Memory B cell (primary cell): Measurements from ENCODE around the gene RPL19.

ENCODE experiments used
- ATAC-seq: fragments of 150-1000 bp; cut with Tn5 transposase; 2 replicates; pipeline ENCODE4 v1.10.0; 2021; ENCODE audit warnings: low read depth, mild to moderate bottlenecking, moderate library complexity
- DNase-seq, 2 donors: peaks; one replicate each; pipeline ENCODE4 v3.0.0; 2022; ENCODE audit warnings: low spot score in 2 of 2
- H3K27ac Mint-ChIP-seq: one replicate; pipeline ENCODE4 v1.8.0; 2022; ENCODE audit warnings: mild to moderate bottlenecking, moderate library complexity, mixed read lengths
- H3K27me3 Mint-ChIP-seq: one replicate; pipeline ENCODE4 v1.8.0; 2022; ENCODE audit warnings: mixed read lengths
- H3K36me3 Mint-ChIP-seq: one replicate; pipeline ENCODE4 v1.8.0; 2022; ENCODE audit warnings: mild to moderate bottlenecking, mixed read lengths
- H3K4me1 Mint-ChIP-seq: one replicate; pipeline ENCODE4 v1.8.0; 2022; ENCODE audit warnings: mixed read lengths
- H3K4me3 Mint-ChIP-seq: one replicate; pipeline ENCODE4 v1.8.0; 2022; ENCODE audit warnings: mild to moderate bottlenecking, moderate library complexity, mixed read lengths
- H3K9me3 Mint-ChIP-seq: one replicate; pipeline ENCODE4 v1.8.0; 2022; ENCODE audit warnings: mixed read lengths

Gene RPL19

DNA sequence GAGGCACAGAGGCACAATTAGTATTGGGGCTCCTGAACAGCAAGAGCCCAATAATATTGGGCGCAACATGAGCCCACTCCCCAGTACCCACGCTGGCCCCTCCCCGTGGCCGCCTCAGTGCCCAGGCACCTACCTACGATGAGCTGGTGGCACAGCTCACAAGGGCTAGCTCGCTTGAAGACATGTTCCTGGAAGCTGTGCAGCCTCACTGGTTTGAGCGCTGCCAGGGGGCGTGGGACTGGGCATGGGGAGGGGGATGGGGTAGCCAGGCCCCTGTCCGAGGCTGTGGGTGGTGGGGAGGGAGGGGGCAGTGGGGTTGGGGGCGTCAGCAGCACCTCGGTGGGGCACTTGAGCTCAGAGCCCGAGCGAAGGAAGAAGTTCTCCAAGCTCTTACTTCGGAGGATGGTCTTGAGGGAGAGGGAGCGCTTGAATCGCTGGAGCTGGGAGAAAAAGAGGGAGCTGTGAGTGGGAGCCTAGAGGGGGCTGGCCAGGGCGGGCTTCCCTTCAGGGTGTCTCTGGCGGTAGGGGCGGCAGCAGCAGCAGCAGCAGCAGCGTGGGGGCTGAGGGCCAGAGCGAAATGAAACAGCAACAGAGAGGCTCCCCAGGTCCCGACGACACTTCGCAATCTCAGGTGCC lies 17.8 kb downstream of the RPL19 start:
- no peaks in the 10 kb centered on the region for H3K36me3 Mint-ChIP-seq
- H3K27me3 Mint-ChIP-seq, result peaks cover 26% of the 10 kb centered on the region
- H3K4me1 Mint-ChIP-seq, result peaks cover 2% of the 10 kb centered on the region
- ATAC-seq, result no peak
- H3K9me3 Mint-ChIP-seq, result no peaks in the 10 kb centered on the region
- H3K27ac Mint-ChIP-seq, result no peak overlapping the region
- no peak for DNase-seq
- no peak overlapping the region for H3K4me3 Mint-ChIP-seq

DNA sequence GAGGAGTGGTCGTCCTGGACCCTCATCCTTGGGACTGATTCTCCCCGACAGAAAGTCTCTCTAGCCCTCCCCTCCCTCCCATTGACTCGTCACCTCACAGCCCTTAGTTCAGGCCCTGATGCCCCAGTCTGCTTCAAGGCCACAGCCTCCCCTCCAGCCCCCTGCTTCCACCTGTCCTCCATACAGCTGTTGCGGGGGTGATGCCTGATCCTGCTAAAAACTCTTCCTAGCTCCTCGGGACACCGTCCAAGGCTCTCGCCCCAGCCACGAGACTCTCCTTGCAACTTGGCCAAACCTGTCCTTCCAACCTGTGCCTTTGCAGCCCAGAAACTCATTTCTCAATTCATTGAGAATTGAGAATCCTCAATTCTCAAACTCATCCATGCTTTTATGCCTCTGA lies 18.8 kb downstream of the RPL19 start:
- H3K27ac Mint-ChIP-seq, result no peak overlapping the region
- H3K9me3 Mint-ChIP-seq, result no peaks in the 10 kb centered on the region
- H3K36me3 Mint-ChIP-seq, result no peaks in the 10 kb centered on the region
- ATAC-seq, result no peak
- no peak overlapping the region for H3K4me3 Mint-ChIP-seq
- peaks cover 23% of the 10 kb centered on the region for H3K27me3 Mint-ChIP-seq
- H3K4me1 Mint-ChIP-seq, result peaks cover 3% of the 10 kb centered on the region
- no peak for DNase-seq

DNA sequence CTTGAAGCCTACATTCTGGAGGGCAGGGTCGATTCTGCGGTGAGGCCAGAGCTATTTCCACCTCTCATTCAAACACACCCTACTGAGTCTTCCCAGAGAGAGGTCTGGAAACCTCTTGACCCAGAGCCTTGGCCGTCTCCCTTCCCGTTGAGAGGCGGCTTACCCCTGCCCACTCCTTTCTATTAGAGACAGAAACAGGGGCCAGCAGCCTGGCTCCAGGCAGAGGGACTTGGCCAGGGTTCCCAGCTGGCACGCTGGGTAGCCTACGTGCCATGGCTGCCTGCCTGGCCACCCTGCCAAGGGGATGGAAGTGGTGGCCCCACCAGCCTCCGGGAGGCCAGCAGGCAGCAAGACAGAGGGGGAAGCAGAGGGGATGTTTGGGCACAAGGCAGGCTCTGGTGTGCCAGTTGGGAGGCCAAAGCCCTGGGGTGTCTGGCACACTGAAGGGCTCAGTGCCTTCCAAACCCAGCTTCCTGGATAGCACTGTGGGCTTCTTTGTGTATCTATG lies 19.6 kb downstream of the RPL19 start:
- H3K27ac Mint-ChIP-seq, result no peak overlapping the region
- H3K4me1 Mint-ChIP-seq, result peaks cover 6% of the 10 kb centered on the region
- DNase-seq (no peak), ATAC-seq (no peak)
- no peak overlapping the region for H3K4me3 Mint-ChIP-seq
- peaks cover 23% of the 10 kb centered on the region for H3K27me3 Mint-ChIP-seq
- H3K9me3 Mint-ChIP-seq, result no peaks in the 10 kb centered on the region
- no peaks in the 10 kb centered on the region for H3K36me3 Mint-ChIP-seq

DNA sequence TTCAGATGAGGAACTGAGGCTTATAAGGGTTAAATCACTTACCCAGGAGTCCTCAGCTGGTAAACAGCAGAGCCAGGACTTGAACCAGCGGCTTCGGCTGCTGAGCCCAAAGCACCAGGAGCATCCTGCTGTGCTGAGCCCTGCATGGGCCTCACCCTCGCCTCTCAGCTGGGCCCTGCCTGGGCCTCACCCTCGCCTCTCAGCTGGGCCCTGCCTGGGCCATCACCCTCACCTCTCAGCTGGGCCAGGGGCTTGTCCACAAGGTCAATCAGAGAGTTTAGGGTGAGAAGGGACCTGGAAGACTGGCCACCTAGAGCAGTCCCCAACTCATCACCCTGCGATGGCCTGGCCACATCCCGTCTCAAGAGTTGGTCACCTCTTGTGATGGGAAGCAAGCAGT lies 21.5 kb downstream of the RPL19 start:
- peaks cover 14% of the 10 kb centered on the region for H3K4me1 Mint-ChIP-seq
- no peak overlapping the region for H3K4me3 Mint-ChIP-seq
- H3K27ac Mint-ChIP-seq, result no peak overlapping the region
- H3K27me3 Mint-ChIP-seq, result peaks cover 18% of the 10 kb centered on the region
- DNase-seq (no peak), ATAC-seq (no peak)
- H3K36me3 Mint-ChIP-seq, result no peaks in the 10 kb centered on the region
- no peaks in the 10 kb centered on the region for H3K9me3 Mint-ChIP-seq

- no peak for ATAC-seq
- no peak overlapping the region for H3K27ac Mint-ChIP-seq
- H3K4me3 Mint-ChIP-seq, result no peak overlapping the region
- peaks cover 17% of the 10 kb centered on the region for H3K27me3 Mint-ChIP-seq
- H3K36me3 Mint-ChIP-seq, result no peaks in the 10 kb centered on the region
- no peaks in the 10 kb centered on the region for H3K9me3 Mint-ChIP-seq
- peaks cover 14% of the 10 kb centered on the region for H3K4me1 Mint-ChIP-seq
- no peak for DNase-seq
Observed at GRCh38 chr17:39222151-39222550, 22.1 kb downstream of the RPL19 start.

DNA sequence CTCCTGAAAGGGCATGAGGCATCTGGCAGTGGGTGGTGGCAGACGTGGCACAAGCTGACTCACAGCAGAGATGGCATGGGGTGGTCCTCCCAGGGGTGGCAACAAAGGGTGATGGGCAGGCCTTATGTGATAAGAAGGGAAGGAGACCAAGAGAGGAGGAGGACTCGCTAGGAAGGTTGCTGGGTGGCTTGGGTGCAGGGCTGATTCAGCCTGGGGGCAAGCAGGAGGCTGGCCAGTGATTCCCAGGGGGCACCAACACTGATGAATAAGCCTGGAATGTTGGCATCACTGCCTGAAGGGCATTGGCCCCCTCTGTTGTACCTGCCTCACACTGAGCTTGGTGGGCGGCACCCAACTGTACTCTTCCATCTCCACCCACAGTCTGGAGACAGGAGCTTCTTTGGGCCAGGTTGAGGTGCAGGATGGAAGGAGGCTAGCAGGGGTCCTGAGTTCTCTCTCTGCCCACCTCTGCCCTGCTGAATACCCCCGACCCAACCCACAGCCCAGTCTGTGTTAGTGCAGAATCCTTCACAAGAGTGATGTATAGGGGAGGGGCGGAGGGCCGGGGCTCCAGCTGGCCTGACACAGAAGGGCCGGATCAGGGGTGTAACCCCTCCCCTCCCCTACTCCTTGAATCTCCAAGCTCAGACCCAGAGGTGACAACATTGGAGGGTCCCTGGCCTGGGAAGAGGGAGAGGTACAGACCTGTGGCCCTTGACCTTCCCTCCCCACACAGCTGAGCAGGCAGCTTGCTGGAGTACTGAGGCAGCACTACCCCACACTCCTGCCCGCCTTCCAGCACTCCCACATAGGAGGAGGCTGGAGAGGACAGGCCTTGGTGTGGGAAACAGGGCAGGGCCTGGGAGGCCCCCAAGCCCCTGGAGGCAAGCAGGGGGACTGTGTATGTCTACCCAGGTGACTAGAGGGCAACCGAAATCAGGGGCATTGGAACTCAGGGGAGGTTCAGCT lies 23.1 kb downstream of the RPL19 start:
- Mint-ChIP-seq H3K27me3 (peaks cover 24% of the 10 kb centered on the region), H3K4me3 (no peak overlapping the region), H3K27ac (no peak overlapping the region), H3K9me3 (no peaks in the 10 kb centered on the region), H3K4me1 (peaks cover 14% of the 10 kb centered on the region), H3K36me3 (no peaks in the 10 kb centered on the region)
- DNase-seq, result no peak
- ATAC-seq, result no peak

DNA sequence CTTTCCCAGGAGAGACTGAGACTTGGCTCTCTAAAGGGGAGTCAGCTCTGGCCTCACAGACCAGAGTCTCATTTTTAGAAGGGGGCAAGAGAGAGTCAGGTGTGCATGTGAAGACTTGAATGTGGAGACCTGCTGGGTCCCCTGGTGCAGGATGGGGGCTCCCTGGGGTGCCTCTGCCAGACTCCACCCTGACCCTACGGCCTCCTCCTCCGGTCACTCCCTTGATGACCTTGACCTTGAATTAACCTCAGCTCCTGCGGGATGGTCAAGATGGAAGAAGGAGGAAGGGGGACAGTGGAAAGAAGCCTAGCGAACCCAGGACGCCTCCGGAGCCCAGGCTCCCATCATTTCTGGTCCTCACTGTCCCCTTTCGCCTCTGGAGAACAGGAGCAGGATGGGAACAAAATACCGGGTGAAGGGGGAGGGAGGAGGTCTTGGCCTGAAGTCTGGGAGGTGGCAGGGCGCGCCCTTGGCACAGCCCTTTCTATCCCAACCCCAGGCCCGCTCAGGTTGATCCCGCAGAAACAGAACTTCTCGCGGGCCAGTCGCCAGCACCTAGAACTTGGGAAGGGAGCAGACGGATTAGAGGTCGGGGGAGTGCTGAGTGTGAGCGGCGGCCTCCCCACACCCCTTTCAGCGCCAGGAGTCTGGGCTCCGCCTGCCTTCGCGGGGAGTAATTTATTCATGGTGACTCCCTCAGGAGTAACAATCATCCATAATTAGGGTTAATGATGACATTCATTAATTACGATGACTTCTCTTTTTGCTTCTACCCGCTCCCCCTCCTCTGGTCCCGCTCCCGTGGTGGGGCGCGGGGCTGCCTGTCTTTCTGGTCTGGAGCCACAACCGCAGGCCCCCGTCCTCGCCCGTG lies 24.1 kb downstream of the RPL19 start:
- Mint-ChIP-seq H3K27me3 (peaks cover 25% of the 10 kb centered on the region), H3K36me3 (no peaks in the 10 kb centered on the region), H3K9me3 (no peaks in the 10 kb centered on the region), H3K4me1 (peaks cover 14% of the 10 kb centered on the region), H3K4me3 (peak overlapping the region; percentile 85), H3K27ac (peak overlapping the region; percentile 57)
- ATAC-seq (no peak), DNase-seq (no peak)

- Mint-ChIP-seq H3K9me3 (no peaks in the 10 kb centered on the region), H3K27me3 (peaks cover 27% of the 10 kb centered on the region), H3K27ac (no peak overlapping the region), H3K4me1 (peaks cover 14% of the 10 kb centered on the region), H3K4me3 (peak overlapping the region; percentile 85), H3K36me3 (no peaks in the 10 kb centered on the region)
- no peak for DNase-seq
- peak; percentile 63 for ATAC-seq
Observed at GRCh38 chr17:39224778-39225307, 24.8 kb downstream of the RPL19 start.

- peaks cover 14% of the 10 kb centered on the region for H3K4me1 Mint-ChIP-seq
- no peaks in the 10 kb centered on the region for H3K36me3 Mint-ChIP-seq
- peaks cover 27% of the 10 kb centered on the region for H3K27me3 Mint-ChIP-seq
- peak within 1 kb of the TSS; percentile 85 for H3K4me3 Mint-ChIP-seq
- no peaks in the 10 kb centered on the region for H3K9me3 Mint-ChIP-seq
- no peak within 1 kb of the TSS for H3K27ac Mint-ChIP-seq
- peak; percentile 80 for ATAC-seq
- DNase-seq, result peak in 1 of 2 donors; percentile 47
Observed at GRCh38 chr17:39225308-39225958, 25.4 kb downstream of the RPL19 start, which contains the start of gene STAC2. Gene STAC2 (minus strand): TSS chr17:39225945. CDS start chr17:39225502, 443 bp downstream.

- Mint-ChIP-seq H3K9me3 (no peaks in the 10 kb centered on the region), H3K27ac (no peak overlapping the region), H3K36me3 (no peaks in the 10 kb centered on the region), H3K4me3 (peak overlapping the region; percentile 74), H3K27me3 (peaks cover 30% of the 10 kb centered on the region), H3K4me1 (peaks cover 14% of the 10 kb centered on the region)
- DNase-seq (no peak), ATAC-seq (peak; percentile 23)
Observed at GRCh38 chr17:39225959-39226683, 26.0 kb downstream of the RPL19 start.

DNA sequence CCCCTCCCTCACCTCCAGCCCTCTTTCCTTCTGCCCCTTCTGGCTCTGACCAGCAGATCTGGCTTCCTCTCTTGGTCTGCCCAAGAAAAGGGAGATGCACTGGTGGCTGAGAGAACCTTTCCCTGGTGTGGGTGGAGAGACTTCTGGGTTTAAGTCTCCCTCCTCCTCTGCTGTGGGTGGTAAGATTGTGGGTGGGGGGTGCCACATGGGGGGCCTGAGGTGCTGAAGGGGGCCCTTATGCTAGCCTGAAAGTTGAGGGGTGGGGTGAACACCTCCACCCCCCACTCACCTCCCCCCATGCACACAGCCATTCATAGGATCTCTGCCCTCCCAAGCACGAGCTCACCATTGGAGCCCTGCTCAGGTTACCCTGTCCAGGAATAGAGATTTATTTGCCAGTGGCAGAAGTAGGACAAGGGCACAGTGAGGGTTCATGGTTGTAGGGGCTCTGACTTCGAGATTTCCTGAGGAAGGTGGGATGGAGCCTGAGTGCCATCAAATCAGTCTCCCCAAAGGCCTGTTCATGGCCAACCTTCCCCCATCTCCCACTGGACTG lies 27.4 kb downstream of the RPL19 start:
- DNase-seq (no peak), ATAC-seq (no peak)
- Mint-ChIP-seq H3K4me3 (no peak overlapping the region), H3K4me1 (peaks cover 23% of the 10 kb centered on the region), H3K9me3 (no peaks in the 10 kb centered on the region), H3K36me3 (no peaks in the 10 kb centered on the region), H3K27ac (no peak overlapping the region), H3K27me3 (peaks cover 40% of the 10 kb centered on the region)

GRCh38 chr17:39229274-39229913 lies 29.3 kb downstream of the RPL19 start:
- Mint-ChIP-seq H3K9me3 (no peaks in the 10 kb centered on the region), H3K36me3 (no peaks in the 10 kb centered on the region), H3K27me3 (peaks cover 35% of the 10 kb centered on the region), H3K4me1 (peaks cover 20% of the 10 kb centered on the region), H3K27ac (no peak overlapping the region), H3K4me3 (no peak overlapping the region)
- ATAC-seq, result no peak
- DNase-seq, result no peak
